Effector memory CD4-positive, alpha-beta T cell (primary cell): ENCODE results near the gene MINAR1.

Source experiments
- DNase-seq, 3 donors: peaks; one replicate each; pipeline ENCODE4 v3.0.0-alpha.2; 2020
- H3K27ac ChIP-seq: 2 replicates; pipeline ENCODE4 v1.7.0; 2013; ENCODE audit warnings: mild to moderate bottlenecking, low read length, moderate library complexity; ENCODE audit not compliant: insufficient read depth, poor library complexity, severe bottlenecking
- H3K27me3 ChIP-seq: replicated peaks from 2 replicates; pipeline ENCODE4 v1.7.0; 2013; ENCODE audit warnings: mild to moderate bottlenecking, low read length; ENCODE audit not compliant: insufficient read depth, control insufficient read depth, poor library complexity, severe bottlenecking
- H3K36me3 ChIP-seq: 2 replicates; pipeline ENCODE4 v1.7.0; 2013; ENCODE audit warnings: mild to moderate bottlenecking, low read length, moderate library complexity; ENCODE audit not compliant: control insufficient read depth, insufficient read depth
- H3K4me1 ChIP-seq: 2 replicates; pipeline ENCODE4 v1.7.0; 2013; ENCODE audit warnings: low read length, mild to moderate bottlenecking; ENCODE audit not compliant: control insufficient read depth, insufficient read depth, poor library complexity, severe bottlenecking
- H3K4me3 ChIP-seq: 2 replicates; pipeline ENCODE4 v1.7.0; 2013; ENCODE audit warnings: low read length, low read depth, mild to moderate bottlenecking; ENCODE audit not compliant: insufficient read depth, poor library complexity, severe bottlenecking
- H3K9me3 ChIP-seq: 2 replicates; pipeline ENCODE4 v1.7.0; 2013; ENCODE audit warnings: mild to moderate bottlenecking, low read length, moderate library complexity; ENCODE audit not compliant: control insufficient read depth

The MINAR1 gene

GRCh38 chr15:79463043-79463780, 31.1 kb downstream of the MINAR1 start:
- no peaks in the 10 kb centered on the region for H3K4me1 ChIP-seq
- no peak overlapping the region for H3K27ac ChIP-seq

DNA sequence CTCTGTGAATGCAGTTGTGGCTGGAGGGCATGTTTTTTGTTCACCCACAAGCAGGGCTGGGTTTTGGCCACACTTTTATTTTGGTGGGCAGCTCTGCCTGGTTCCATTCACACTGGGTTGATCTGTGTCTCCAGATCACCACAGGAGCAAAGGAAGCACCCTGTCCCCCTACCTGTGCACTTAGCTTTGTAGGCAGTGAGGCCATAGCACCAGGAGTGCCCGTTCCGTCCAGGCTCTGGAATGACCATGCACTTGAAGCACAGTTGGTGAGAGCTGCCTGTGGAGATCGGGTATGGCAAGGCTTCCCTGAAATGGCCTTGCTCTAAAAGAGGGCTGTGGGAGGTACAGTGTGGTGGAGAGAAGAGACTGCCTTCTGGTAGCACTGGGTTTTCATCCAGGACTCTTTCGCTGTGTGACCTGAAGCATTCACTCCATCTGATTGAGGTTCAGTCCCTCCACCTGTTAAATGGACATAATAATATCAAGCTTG, 31.7 kb downstream of the MINAR1 start:
- Histone ChIP-seq H3K36me3 (no peaks in the 10 kb centered on the region), H3K4me3 (no peak overlapping the region)
- DNase-seq: no peak

More at GRCh38 chr15:79463043-79463780, 31.1 kb downstream of the MINAR1 start:
- H3K9me3 ChIP-seq: no peaks in the 10 kb centered on the region
- DNase-seq: no peak
- H3K27me3 ChIP-seq: no peaks in the 10 kb centered on the region
- no peaks in the 10 kb centered on the region for H3K36me3 ChIP-seq
- no peak overlapping the region for H3K4me3 ChIP-seq

GRCh38 chr15:79466488-79466887, 34.4 kb downstream of the MINAR1 start:
- H3K27ac ChIP-seq: no peak overlapping the region
- H3K4me3 ChIP-seq: no peak overlapping the region
- no peaks in the 10 kb centered on the region for H3K9me3 ChIP-seq
- no peaks in the 10 kb centered on the region for H3K27me3 ChIP-seq
- no peaks in the 10 kb centered on the region for H3K4me1 ChIP-seq
- no peak for DNase-seq
- H3K36me3 ChIP-seq: no peaks in the 10 kb centered on the region

More for the DNA sequence above, 31.7 kb downstream of the MINAR1 start:
- no peaks in the 10 kb centered on the region for H3K9me3 ChIP-seq
- H3K4me1 ChIP-seq: no peaks in the 10 kb centered on the region
- H3K27me3 ChIP-seq: no peaks in the 10 kb centered on the region
- no peak overlapping the region for H3K27ac ChIP-seq

GRCh38 chr15:79467865-79468586, 35.9 kb downstream of the MINAR1 start:
- no peak for DNase-seq
- Histone ChIP-seq H3K4me1 (no peaks in the 10 kb centered on the region), H3K4me3 (no peak overlapping the region), H3K9me3 (no peaks in the 10 kb centered on the region), H3K36me3 (no peaks in the 10 kb centered on the region), H3K27ac (no peak overlapping the region), H3K27me3 (no peaks in the 10 kb centered on the region)

GRCh38 chr15:79472446-79472845, 40.3 kb downstream of the MINAR1 start:
- Histone ChIP-seq H3K9me3 (no peaks in the 10 kb centered on the region), H3K4me1 (no peaks in the 10 kb centered on the region), H3K27me3 (no peaks in the 10 kb centered on the region), H3K27ac (no peak overlapping the region), H3K4me3 (no peak overlapping the region), H3K36me3 (no peaks in the 10 kb centered on the region)
- no peak for DNase-seq

GRCh38 chr15:79474252-79474651, 42.1 kb downstream of the MINAR1 start:
- no peak for DNase-seq
- Histone ChIP-seq H3K4me3 (no peak overlapping the region), H3K4me1 (no peaks in the 10 kb centered on the region), H3K27ac (no peak overlapping the region), H3K9me3 (no peaks in the 10 kb centered on the region), H3K36me3 (no peaks in the 10 kb centered on the region), H3K27me3 (no peaks in the 10 kb centered on the region)

DNA sequence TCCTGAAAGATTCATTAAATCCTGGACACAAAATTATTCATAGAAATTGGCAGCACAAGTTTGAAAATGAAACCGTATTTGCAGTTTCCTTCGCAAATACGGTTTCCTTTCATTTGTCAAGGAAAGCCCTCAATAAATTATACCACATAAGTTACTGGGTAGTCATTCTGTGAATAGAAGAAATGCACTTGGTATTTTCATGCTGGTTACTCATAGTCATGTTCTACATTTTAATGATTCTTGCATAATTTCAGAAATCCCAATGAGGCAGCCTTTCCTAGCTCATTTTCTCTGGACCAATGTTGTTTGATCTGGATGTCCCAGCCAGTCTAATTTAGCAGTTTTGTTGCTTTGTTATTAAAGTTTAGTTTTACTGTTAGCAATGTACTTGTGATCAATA, 43.2 kb downstream of the MINAR1 start:
- Histone ChIP-seq H3K9me3 (no peaks in the 10 kb centered on the region), H3K27ac (no peak overlapping the region), H3K36me3 (no peaks in the 10 kb centered on the region), H3K4me1 (no peaks in the 10 kb centered on the region), H3K27me3 (no peaks in the 10 kb centered on the region), H3K4me3 (no peak overlapping the region)
- DNase-seq: no peak

- Histone ChIP-seq H3K4me1 (no peaks in the 10 kb centered on the region), H3K4me3 (no peak overlapping the region), H3K27ac (no peak overlapping the region), H3K36me3 (no peaks in the 10 kb centered on the region), H3K27me3 (no peaks in the 10 kb centered on the region), H3K9me3 (no peaks in the 10 kb centered on the region)
- DNase-seq: no peak
These were observed 46.0 kb downstream of the MINAR1 start for GRCh38 chr15:79478108-79478507.

GRCh38 chr15:79479616-79480015, 47.5 kb downstream of the MINAR1 start:
- DNase-seq: no peak
- no peaks in the 10 kb centered on the region for H3K9me3 ChIP-seq
- H3K36me3 ChIP-seq: no peaks in the 10 kb centered on the region
- H3K27me3 ChIP-seq: no peaks in the 10 kb centered on the region
- no peak overlapping the region for H3K27ac ChIP-seq
- H3K4me3 ChIP-seq: no peak overlapping the region
- H3K4me1 ChIP-seq: no peaks in the 10 kb centered on the region

DNA sequence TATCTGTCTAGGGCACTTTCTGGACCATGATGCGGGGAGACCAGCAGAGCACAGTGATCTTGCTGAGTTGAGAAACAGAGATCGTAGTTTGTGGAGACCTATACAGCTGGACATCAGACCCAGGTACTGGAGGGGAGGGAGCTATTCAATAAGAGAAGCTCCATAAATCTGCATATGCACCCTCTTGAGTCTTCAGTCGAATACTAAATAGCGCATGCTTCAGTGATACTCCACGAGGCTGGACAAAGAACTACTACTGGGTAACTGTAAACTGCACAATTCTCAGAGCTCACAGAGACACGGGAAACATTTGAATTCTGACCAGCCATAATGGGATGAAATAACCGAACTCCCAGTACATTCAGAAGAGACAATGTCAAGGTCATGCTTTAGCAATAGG, 49.7 kb downstream of the MINAR1 start:
- Histone ChIP-seq H3K27me3 (no peaks in the 10 kb centered on the region), H3K4me1 (no peaks in the 10 kb centered on the region), H3K9me3 (no peaks in the 10 kb centered on the region), H3K4me3 (no peak overlapping the region), H3K36me3 (no peaks in the 10 kb centered on the region), H3K27ac (no peak overlapping the region)
- DNase-seq: no peak
